ENCODE results near the gene WDR37. TPM values are rescaled to one million over a fixed set of nuclear protein-coding genes. Genes with fewer than 3 reads are reported as not detected.
"Not testable (repeated sequence)": the region's sequence is repeated elsewhere in the genome, so short reads cannot be mapped to it uniquely, and the experiment has no call there.

WDR37 gene
- total RNA-seq, 2 donors from 2014 or later, result 18.6 to 18.7 TPM

GRCh38 chr10:1160561-1161314, 104.6 kb downstream of the WDR37 start:
- Histone ChIP-seq H3K27me3 (no peaks in the 10 kb centered on the region), H3K27ac (no peak overlapping the region), H3K4me1 (no peaks in the 10 kb centered on the region), H3K9me3 (no peaks in the 10 kb centered on the region), H3K4me3 (no peak overlapping the region), H3K36me3 (no peaks in the 10 kb centered on the region), H3K9ac (ENCODE audit: low read depth in 2 of 2, low read length in 2 of 2) (no peak overlapping the region)
- intact Hi-C loops (cut with DNase I), result no loop called here
- DNase-seq, result no peak
- TF ChIP-seq CTCF (IDR thresholded peaks at IDR 0.05), result no peak

- DNase-seq; intact Hi-C loops (cut with DNase I): not testable (repeated sequence)
Measured at GRCh38 chr10:1161315-1161673, 105.1 kb downstream of the WDR37 start.

GRCh38 chr10:1162481-1163203, 106.5 kb downstream of the WDR37 start:
- no peaks in the 10 kb centered on the region for H3K27me3 ChIP-seq
- no peaks in the 10 kb centered on the region for H3K36me3 ChIP-seq
- H3K9me3 ChIP-seq, result no peaks in the 10 kb centered on the region
- TF ChIP-seq CTCF (IDR thresholded peaks at IDR 0.05), result no peak
- no peak overlapping the region for H3K9ac ChIP-seq (ENCODE audit: low read depth in 2 of 2, low read length in 2 of 2)
- intact Hi-C loops (cut with DNase I), result no loop called here
- no peak overlapping the region for H3K27ac ChIP-seq
- no peaks in the 10 kb centered on the region for H3K4me1 ChIP-seq
- no peak for DNase-seq
- no peak overlapping the region for H3K4me3 ChIP-seq

More at GRCh38 chr10:1161315-1161673, 105.1 kb downstream of the WDR37 start:
- not testable (repeated sequence) for H3K27me3 ChIP-seq; H3K4me3 ChIP-seq; H3K36me3 ChIP-seq; H3K4me1 ChIP-seq; H3K9me3 ChIP-seq; H3K9ac ChIP-seq (ENCODE audit: low read depth in 2 of 2, low read length in 2 of 2); H3K27ac ChIP-seq

GRCh38 chr10:1163204-1163660, 107.0 kb downstream of the WDR37 start:
- H3K27ac ChIP-seq, result no peak overlapping the region
- no peaks in the 10 kb centered on the region for H3K36me3 ChIP-seq
- no peaks in the 10 kb centered on the region for H3K4me1 ChIP-seq
- H3K9me3 ChIP-seq, result no peaks in the 10 kb centered on the region
- DNase-seq, result no peak
- no peak for TF ChIP-seq CTCF (IDR thresholded peaks at IDR 0.05)
- no peak overlapping the region for H3K4me3 ChIP-seq
- H3K9ac ChIP-seq (ENCODE audit: low read depth in 2 of 2, low read length in 2 of 2), result no peak overlapping the region
- intact Hi-C loops (cut with DNase I), result no loop called here
- no peaks in the 10 kb centered on the region for H3K27me3 ChIP-seq

- intact Hi-C loops (cut with DNase I), result no loop called here
- Histone ChIP-seq H3K9ac (ENCODE audit: low read depth in 2 of 2, low read length in 2 of 2) (no peak overlapping the region), H3K4me1 (no peaks in the 10 kb centered on the region), H3K9me3 (no peaks in the 10 kb centered on the region), H3K36me3 (no peaks in the 10 kb centered on the region), H3K27ac (no peak overlapping the region), H3K4me3 (no peak overlapping the region), H3K27me3 (no peaks in the 10 kb centered on the region)
- no peak for TF ChIP-seq CTCF (IDR thresholded peaks at IDR 0.05)
- DNase-seq, result no peak
Measured at GRCh38 chr10:1163831-1164230, 107.6 kb downstream of the WDR37 start.
